GM18870 (cell line): ENCODE data around the gene RHPN2.
"Not testable (repeated sequence)": the region's sequence is repeated elsewhere in the genome, so short reads cannot be mapped to it uniquely, and the experiment has no call there.

Source experiments
- ATAC-seq: cut with Tn5 transposase; IDR thresholded peaks from one replicate; pipeline ENCODE4 v1.9.1; 2021; ENCODE audit warnings: moderate library complexity; ENCODE audit not compliant: unreplicated experiment

RHPN2 gene

GRCh38 chr19:33066543-33066942 is 1.9 kb upstream of the RHPN2 start:
- no peak for ATAC-seq

- no peak for ATAC-seq
These were observed 263 bp downstream of the RHPN2 start for GRCh38 chr19:33064458-33064791.

GRCh38 chr19:33063753-33064457 is 783 bp downstream of the RHPN2 start:
- no peak for ATAC-seq

GRCh38 chr19:33063356-33063752 is 1.3 kb downstream of the RHPN2 start:
- ATAC-seq, result no peak

DNA sequence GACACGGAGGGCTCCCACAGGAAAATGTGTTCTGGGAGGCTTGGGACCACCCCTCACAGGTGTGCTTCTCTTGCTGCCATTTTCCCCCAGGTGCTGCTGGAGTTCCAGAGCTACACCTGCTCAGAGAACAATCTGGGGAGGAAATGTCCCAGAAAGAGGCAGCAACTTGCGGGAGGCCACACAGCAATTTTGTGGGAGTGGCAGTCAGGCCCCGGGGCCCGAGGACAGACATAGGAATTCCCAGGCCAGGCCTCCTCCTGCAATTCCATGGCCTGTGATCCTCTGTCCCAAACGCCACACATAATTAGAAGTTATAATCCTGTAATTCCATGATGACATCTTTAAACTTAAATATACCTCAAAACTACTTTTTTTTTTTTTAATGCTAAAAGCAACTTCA is 1.8 kb downstream of the RHPN2 start:
- ATAC-seq, result no peak

DNA sequence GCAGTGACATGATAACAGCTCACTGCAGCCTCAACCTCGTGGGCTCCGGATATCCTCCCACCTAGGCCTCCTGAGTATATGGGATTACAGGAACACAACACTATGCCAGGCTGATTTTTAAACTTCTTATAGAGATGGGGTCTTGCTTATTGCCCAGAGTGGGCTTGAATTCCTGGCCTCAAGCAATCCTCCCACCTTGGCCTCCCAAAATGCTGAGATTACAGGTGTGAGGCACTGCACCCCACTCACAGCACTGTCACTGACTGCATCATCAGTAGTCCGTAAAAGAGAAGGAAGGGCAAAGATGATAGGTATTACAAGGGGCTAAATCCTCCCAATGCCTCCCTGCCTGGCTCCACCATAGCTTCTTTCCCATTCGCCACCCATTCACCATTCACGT is 4.1 kb downstream of the RHPN2 start:
- ATAC-seq, result no peak

DNA sequence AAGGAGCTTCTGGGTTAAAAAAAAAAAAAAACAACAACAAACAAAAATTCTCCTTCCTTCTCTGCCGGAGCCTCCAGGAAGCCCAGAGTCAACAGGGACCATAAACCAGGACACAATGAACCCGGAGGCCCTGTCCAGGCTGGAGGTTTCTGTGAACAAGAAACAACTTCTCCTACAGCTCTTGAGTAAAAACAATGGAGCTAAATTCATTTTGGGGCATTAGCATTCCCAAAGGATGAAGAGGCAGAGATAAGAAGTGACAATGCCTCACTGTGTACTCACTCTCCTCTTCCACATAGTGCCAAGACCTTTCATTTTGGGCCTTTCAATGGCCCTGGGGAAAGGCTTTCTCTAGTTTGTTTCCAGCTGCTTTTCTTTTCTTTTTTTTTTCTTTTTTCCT is 9.0 kb downstream of the RHPN2 start:
- no peak for ATAC-seq

GRCh38 chr19:33054623-33055022 is 10.1 kb downstream of the RHPN2 start:
- ATAC-seq, result no peak

DNA sequence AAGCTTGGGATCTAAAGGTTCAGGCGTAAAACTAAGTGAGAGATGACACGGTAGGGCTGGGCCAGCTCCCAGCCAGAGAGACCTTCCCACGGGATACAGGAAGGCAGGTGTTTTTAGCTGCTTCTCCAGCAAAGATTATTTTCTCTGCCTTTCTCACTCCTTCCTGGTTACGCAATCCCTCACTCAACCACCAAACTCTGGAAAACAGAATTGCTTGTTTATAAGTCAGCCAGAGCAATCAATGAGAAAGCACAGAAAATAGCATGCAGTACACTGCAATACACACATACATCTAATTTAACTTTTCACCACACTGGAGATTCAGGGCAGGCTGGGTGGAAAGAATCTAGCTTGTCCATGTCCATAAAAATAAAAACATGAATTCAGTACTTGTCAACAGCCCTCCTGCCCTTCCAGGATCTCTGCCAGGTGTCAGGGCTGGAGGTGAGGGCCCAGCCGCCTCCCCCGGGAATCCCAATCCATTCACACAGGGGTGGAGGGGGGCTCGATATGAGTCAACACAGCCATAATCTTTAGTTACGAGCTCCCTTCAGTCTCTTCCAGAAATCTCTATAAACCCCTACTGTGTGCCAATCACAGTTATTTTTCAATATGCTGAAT is 12.2 kb downstream of the RHPN2 start:
- no peak for ATAC-seq

DNA sequence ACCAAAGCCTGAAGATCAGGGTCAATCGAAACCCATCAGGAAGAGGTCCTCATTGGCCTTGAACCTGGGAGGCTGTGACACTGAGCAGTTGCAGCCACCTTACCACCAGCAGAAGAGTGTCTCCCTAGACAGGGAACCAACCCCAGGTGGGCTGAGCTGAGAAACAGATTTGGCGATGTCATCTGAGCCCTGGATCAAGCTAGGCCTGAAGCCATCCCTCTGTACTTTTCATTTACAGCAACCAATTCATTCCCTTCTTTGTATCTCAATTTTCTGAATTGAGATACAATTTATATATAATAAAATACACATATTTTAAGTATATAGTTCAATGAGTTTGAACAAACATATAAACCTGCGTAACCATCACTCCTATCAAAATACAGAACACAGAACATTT is 14.6 kb downstream of the RHPN2 start:
- no peak for ATAC-seq

DNA sequence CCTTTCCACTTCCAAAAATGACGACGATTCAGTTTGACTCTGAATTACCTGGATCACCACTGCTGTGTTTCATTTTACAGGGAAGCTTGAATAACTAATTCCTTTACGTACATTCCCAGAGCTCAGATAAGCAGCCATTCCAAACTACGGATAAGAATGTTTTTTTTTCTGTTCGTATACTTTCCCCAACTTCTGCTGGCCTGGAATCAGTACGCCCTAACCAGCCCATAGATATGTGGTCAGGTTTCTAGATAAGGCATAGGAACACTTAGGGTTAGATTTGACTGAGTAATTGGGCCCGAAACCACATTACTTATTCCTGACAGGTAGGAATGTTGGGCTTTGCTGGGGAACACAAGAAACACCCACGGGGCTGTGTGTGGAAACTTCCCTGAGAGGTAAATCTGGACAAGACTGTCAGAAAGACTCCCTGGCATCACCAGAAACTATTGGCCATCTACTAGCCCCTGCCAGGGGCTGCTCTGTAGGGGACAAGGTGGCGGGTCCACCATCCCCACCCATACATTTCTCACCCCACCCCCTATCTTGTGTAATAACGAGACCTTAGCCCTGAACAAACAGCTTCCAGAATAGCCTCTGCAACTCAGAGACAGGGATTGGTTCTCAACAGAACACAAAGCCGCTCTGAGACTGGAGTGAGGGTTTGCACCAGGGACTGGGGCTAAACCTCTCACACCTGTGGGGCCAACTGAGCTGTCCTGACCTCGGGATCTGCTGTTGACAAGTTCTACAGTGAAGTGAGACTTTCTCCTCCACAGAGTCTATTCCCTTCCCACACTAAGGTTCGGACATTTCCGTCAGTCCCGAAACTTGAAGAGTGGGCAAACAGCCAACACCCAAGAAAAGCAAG is 15.6 kb downstream of the RHPN2 start:
- no peak for ATAC-seq

DNA sequence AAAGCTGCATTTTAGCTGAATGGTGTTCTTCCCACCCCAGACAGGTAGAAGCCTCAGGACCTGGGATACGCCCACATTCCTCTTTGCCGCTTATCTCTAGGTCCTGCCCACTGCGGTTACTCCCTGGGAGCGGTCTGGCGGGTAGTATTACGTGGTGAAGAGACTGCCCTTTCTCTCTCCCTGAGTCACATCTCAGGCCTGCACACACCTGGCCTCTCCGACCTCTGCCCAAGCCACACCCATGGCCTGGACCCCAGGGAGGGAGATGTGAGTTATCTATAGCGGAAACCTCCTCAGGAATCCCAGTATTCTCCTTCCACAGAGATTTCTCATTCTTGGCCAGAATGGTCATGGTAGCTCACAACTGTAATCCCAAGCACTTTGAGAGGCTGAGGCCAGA is 17.3 kb downstream of the RHPN2 start:
- no peak for ATAC-seq

GRCh38 chr19:33041828-33042160 is 22.9 kb downstream of the RHPN2 start:
- not testable (repeated sequence) for ATAC-seq

GRCh38 chr19:33040994-33041827 is 23.5 kb downstream of the RHPN2 start:
- no peak for ATAC-seq

GRCh38 chr19:33039815-33040214 is 24.9 kb downstream of the RHPN2 start:
- ATAC-seq, result no peak

DNA sequence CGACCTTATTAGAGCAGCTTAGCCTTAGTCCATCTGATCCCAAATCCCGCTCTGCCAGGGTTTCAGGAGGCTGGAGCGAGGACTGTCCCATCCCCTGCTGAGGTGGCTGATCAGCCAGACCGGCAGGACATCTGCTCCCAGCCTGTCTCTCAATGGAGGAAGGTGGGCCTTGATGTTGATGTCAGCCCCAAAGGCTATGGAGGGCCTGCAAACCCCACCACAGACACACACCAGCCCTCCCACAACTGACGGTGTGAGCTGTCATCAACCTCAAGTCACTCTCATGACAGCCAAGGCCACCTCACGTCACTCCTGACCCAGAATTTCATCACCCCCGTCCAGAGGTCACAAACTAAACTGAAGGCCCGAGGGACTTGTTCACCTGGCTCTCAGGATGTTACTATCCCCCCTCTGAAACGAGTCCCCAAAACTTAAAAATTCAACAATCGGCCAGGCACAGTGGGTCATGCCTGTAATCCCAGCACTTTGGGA is 25.5 kb downstream of the RHPN2 start:
- no peak for ATAC-seq

- ATAC-seq, result not testable (repeated sequence)
These were observed 27.3 kb downstream of the RHPN2 start for GRCh38 chr19:33037168-33038025.

DNA sequence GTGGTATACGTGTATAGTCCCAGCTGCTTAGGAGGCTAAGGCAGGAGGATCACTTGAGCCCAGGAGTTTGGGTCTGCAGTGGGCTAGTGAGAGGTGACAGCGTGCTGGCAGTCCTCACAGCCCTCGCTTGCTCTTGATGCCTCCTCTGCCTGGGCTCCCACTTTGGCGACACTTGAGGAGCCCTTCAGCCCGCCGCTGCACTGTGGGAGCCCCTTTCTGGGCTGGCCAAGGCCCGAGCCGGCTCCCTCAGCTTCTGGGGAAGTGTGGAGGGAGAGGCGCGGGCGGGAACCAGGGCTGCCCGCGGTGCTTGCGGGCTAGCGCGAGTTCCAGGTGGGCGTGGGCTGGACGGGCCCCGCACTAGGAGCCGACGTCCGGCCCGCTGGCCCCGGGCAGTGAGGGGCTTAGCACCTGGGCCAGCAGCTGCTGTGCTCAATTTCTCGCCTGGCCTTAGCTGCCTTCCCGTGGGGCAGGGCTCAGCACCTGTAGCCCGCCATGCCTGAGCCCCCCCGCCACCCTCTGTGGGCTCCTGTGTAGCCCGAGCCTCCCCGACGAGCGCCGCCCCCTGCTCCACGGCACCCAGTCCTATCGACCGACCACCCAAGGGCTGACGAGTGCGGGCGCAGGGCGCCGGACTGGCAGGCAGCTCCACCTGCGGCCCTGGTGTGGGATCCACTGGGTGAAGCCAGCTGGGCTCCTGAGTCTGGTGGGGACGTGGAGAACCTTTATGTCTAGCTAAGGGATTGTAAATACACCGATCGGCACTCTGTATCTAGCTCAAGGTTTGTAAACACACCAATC is 28.1 kb downstream of the RHPN2 start:
- not testable (repeated sequence) for ATAC-seq

DNA sequence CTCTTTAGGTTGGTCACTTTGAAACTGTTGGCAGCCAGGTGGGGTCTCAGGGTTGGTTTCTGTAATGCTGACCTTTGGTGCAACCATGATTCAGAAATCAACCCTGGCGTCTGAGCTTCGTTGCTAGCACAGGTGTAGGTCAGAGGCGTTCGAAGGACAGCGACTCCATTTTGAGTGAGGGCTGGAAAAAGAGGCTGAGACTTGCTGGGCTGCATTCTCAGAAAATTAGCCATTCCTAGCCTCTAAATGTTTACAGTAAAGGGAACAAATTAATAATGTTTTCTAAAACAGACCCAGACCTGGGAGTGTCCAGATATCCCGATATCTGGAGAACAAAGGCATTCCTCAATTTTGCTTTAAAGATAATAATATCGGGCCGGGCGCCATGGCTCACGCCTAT is 29.2 kb downstream of the RHPN2 start:
- no peak for ATAC-seq
